ENCODE data around the gene TRIM75. TPM values are rescaled to one million over a fixed set of nuclear protein-coding genes. Genes with fewer than 3 reads are reported as not detected.
"Not testable (repeated sequence)": the region's sequence is repeated elsewhere in the genome, so short reads cannot be mapped to it uniquely, and the experiment has no call there.

Gene TRIM75
- total RNA-seq (2014; rRNA removed; shearing (Covaris generic)), result not detected in 2 replicates
- polyA plus RNA-seq (2015; cell fraction: cytosol; rRNA removed), result not detected in 2 replicates
- polyA plus RNA-seq (2015; cell fraction: nucleus; rRNA removed), result not detected in 2 replicates

DNA sequence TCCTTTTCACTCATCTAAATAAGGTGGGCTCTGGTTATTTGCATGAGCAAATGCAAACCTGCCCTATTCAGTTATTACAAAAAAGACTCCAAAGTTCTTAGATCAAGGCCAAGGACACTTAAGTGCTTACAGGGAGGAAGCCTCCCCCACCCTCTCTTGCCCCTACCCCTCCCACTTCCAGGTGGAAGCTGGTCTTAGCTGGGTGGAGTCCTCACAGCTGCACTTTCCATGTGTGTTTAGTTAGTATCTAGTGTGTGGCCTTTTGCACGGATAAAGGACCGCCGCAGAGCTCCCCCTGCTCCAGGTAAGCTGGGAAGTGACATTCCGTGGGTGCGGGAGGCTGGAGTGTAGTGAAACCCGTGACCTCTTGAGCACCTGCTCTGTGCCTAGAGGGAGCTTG is at the start of gene TRIM75:
Gene TRIM75, plus strand, starts transcription at position 222 of the 400 bp plus-strand sequence. CDS start 5,282 bp downstream, outside the sequence.
- DNase-seq (ENCODE audit: low read depth), result no peak

DNA sequence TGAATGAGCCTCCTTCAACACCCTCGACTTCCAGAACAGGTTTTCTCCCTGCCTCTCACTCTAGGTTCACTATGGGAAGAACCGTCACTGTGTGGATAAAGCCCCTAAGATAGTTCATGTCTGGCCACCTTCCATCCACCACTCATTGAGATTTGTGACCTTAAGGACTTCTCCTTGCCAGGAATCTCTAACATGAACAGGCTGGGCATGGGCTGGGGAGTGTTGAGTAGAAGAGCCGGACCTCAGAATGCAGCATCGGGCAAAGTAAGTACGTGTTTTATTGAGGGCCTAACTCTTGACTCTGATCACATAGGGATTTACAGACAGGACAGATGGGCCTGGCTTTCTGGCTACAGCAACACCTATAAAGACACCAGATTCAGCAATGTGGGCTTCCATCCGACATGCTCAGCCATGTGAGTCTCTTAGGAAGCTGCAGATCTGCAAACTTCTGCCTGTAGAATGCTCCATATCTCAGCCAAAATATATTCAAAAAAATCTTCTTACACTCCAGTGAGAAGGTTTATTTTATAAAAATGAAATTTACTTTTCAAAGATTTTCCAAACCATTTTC is 48.2 kb upstream of the TRIM75 start:
- DNase-seq (ENCODE audit: low read depth), result no peak

DNA sequence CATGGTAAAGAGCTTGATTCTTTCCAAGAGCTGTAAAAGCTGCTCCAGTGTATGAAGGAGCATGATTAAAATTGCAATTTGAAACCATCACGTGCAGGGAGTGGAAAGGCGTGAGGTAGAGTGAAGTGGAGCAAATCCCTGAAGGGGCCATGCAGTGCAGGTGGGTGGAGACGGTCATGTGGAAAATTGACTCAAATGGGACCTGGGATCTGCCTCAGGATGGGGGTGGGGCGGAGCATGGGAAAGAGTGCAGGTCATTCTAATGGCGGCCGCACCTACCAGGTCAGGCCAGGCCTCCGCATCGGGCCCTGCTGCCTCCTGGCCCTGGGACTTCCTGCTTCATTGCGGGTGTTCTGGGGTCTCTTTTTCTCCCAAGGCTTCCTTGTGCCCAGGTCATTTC is 47.2 kb upstream of the TRIM75 start:
- DNase-seq (ENCODE audit: low read depth), result no peak

DNA sequence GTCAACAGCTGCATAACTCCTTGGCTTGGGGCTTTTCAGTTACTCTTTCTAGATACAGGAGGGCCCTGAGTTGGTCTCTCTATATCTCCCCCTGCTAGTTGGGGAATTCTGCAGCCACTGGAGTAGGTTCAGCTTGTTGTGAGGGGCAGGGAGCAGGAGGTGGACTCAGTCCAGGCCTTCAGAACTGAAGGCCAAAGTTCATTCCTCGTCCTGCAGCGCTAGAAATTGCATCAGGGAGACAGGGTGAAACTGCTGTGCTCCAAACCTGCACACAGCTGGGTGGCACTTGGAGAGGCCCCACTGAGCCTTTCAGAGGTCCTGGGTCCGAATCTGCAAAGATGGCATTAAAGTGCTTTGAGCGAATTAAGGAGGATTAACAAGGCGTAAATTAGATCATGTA is 46.8 kb upstream of the TRIM75 start:
- DNase-seq (ENCODE audit: low read depth), result no peak

DNA sequence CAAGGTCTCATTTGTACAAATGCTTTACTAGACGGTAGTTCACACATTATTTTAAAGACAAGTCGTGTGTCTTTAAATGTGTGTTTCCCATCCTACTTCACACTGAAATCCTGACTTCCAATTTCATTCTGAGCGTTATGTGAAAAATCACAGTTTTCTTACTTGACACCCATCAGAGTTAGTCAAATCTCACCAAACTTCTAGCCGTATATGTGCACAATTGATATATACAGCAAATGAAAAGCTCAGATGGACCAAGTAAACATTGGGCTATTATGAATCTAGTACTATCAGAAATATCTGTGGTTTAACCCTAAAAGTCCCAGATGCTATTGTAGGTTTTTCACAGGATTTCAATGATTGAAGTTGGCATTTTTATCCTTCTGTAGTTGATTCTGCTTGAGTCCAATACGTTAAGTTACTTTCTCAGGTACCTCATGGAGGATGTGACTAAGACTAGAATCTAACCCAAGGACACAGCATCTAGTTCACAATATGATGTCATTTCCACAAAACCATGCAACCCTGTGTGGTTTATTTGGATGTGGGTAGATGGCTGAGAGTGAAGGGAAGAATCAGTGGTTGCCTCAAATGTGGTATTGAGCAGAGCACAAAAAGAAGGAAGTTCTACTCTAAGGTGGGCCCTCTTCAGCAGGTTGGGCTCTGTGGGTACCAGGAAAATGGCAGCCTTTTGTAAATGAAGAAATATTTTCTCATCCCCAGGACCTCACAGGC is 44.0 kb upstream of the TRIM75 start:
- DNase-seq (ENCODE audit: low read depth), result peak; percentile 54

DNA sequence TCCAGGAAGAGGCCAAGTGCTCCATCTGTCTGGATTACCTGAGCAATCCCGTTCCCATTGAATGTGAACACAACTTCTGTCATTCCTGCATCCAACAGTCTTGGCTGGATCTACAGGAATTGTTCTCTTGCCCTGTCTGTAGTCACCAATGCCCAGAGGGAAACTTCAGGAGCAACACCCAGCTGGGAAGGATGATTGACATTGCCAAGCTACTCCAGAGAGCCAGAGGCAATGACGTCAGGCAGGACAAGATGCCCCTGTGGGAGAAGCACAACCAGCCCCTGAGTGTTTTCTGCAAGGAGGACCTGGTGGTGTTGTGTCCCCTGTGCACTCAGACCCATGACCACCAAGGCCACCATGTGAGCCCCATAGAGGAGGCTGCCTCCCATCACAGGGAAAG is 43.2 kb upstream of the TRIM75 start:
- no peak for DNase-seq (ENCODE audit: low read depth)

DNA sequence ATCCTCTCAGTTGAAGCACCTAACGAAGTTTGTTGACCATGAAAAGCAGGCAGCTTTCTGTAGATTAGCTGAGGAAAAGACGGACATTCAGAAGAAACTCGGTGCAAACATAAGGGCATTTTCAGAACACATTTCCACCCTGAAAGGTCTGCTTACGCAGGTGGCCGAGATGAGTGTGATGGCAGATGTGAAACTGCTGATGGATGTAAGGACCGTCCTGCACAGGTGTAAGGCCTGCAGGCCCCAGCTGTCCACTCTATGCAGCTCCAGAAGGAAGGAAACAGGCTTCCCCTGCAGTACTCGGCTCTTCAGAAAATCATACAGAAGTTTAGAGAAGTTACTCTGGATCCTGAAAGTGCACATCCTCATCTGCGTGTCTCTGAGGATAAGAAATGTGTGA is 42.7 kb upstream of the TRIM75 start:
- no peak for DNase-seq (ENCODE audit: low read depth)

DNA sequence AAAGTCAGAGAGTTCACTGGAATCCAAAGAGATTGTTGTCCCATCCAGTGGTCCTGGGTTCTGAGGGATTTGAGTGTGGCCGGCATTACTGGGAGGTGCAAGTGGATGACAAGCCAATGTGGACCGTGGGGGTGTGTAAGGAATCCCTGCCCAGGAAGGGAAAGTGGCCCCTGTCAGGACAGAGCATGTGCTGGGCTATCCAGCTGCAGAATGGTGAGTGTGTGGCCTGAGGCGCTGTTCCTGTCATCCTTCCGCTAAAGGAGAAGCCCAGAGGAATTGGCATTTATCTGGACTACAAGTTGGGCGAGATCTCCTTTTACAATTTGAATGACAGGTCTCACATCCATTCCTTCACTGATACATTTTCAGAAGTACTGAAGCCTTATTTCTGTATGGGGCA is 42.3 kb upstream of the TRIM75 start:
- no peak for DNase-seq (ENCODE audit: low read depth)

DNA sequence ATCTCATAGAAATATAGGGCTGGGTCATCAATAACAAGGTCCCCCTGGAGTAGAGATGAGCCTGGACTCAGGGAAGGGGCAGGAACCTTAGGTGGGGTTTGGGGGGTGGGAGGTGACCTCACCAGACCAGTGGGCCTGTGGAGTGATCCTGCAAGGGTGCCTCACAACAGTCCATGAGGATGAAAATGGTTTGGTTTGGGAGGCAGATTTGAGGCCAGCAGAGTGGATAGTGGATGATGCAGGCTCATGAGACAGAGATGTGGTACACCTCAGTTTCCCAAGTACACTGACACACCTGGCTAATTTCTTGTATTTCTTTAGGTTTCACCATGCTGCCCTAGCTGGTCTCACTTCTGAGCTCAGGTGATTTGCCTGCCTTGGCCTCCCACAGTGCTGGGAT is 40.0 kb upstream of the TRIM75 start:
- DNase-seq (ENCODE audit: low read depth), result no peak

DNA sequence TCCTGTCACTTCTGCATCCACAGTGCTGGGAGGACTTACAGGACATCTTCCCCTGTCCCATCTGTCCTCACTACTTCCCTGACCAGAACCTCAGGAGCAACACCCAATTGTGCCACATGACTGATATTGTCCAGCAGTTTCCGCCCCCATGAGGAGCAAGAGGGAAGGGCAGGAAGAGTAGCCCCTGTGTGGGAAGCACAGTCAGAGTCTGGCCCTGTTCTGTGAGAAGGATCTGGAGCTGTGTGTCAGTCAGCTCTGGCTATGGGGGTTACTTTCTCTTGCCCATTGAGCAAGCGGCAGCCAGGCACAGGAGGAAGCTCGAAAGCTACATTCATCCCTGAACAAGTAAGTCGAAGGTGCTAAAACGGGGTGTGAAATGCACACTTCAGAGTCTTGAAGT is 36.7 kb upstream of the TRIM75 start:
- DNase-seq (ENCODE audit: low read depth), result peak; percentile 44

DNA sequence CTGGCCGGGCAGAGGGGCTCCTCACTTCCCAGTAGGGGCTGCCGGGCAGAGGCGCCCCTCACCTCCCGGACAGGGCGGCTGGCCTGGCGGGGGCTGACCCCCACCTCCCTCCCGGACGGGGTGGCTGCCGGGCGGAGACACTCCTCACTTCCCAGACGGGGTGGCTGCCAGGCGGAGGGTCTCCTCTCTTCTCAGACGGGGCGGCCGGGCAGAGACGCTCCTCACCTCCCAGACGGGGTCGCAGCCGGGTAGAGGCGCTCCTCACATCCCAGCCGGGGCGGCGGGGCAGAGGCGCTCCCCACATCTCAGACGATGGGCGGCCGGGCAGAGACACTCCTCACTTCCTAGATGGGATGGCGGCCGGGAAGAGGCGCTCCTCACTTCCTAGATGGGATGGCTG is 33.7 kb upstream of the TRIM75 start:
- DNase-seq (ENCODE audit: low read depth), result not testable (repeated sequence)

DNA sequence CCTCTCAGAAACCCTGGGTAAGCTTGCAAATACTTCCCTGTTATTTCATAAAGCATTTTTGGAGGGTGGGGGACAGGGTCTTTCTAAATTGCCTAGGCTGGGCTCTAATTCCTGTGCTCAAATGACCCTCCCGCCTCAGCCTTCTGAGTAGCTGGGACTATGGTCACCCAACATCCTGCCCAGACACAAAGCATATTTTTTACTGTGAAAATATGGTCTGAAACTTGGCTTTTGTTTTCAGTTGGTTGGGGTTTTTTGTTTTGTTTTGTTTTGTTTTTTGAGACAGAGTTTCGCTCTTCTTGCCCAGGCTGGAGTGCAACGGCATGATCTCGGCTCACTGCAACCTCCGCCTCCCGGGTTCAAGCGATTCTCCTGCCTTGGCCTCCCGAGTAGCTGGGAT is 27.9 kb upstream of the TRIM75 start:
- not testable (repeated sequence) for DNase-seq (ENCODE audit: low read depth)

DNA sequence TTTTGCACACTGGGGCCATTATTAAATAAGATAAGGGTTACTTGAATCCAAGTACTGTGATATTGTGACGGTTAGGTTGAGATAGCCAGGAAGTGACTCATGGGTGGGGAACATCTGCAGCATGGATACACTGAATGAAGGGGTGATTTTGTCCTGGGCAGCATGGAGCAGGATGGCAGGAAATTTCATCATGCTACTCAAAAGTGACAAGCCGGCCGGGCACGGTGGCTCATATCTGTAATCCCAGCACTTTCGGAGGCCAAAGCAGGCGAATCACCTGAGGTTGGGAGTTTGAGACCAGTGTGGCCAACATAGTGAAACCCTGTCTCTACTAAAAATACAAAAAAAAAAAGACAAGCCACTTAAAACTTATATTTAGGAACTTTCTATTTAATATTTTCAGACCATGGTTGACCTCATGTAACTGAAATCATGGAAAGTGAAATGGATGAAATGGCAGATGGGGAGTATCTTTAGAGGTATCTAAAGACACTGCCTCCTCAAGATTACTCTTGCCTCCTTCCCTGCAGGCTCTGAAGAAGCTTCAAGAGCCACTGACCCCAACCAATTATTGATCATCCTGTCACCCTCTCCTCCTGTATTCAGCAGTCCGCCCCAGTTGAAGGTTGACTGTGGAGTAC is 25.8 kb upstream of the TRIM75 start:
- peak; percentile 81 for DNase-seq (ENCODE audit: low read depth)

DNA sequence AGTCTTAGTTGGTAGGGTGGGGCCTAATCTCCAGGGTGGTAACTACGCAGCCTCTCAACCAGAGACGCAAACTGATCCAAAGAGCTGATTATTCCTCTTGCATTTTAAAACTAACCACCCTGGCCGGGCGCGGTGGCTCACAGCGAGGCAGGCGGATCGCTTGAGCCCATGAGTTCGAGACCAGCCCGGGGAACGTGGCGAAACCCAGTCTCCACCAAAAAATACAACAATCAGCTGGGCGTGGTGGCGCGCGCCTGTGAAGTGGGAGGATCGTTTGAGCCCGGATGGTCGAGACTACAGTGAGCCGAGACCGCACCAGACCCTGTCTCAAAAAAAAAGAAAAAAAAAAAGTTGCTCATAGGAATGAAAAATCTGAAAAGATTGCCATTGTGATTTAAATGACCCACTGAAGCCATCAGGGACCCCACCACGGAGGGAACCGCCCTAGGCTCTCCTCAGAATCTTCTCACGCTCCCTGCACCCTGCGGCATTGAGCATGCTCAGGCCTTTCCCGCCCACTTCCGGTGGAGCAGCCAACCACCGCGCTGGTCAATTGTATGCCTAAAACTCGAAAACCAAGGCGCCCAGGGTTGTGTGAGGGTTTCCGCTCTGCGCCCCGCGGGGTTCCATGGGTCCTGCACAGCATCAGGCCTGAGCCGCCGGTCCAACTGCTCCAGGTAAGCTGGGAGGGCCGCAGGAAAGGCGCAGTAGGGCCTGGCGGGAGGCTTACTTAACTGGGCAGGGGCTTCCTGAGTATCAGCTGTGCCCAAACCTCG is 22.0 kb upstream of the TRIM75 start, which contains the start of gene TRIM60:
Gene TRIM60, plus strand, starts transcription at position 564 of the 776 bp plus-strand sequence. CDS start 8,074 bp downstream, outside the sequence.
- DNase-seq (ENCODE audit: low read depth), result no peak

DNA sequence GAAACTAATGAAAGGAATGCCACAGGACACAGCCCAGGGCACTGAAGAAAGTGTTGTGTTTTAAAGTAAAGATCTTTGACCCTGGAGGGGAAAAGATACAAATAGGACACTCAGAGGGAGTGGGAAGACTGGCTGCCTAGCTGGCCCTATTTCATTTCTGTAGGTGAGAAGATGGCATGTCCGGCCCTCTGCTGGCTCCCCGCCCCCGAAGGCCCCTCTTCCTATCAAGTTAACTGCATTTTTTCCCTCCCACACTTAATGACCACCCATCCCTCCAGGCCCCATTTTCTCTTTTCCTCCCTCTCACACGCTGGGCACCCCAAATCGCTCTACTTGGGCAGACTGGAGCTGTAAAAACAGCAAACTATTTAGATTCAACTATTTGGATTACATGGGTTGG is 5.5 kb upstream of the TRIM75 start:
- DNase-seq (ENCODE audit: low read depth), result no peak

DNA sequence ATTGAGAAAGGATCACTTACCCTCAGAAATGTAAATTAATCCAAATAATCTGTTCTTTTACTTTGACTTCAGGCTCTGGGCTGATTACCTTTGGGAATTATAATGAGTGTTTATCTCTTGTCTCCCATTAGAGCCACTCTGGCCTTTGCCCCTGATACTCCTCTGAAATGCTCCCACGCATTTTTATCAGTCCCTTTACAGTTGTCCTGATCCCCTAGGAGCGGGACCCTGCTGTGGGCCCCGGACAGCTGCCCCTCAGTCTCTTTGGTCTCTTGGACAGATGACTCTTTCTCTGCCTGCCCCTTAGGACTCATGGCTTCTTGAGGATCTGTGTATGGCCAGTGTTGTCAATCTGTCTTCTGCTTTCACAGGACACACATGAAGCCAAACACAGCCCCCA is 1.0 kb upstream of the TRIM75 start:
- no peak for DNase-seq (ENCODE audit: low read depth)

DNA sequence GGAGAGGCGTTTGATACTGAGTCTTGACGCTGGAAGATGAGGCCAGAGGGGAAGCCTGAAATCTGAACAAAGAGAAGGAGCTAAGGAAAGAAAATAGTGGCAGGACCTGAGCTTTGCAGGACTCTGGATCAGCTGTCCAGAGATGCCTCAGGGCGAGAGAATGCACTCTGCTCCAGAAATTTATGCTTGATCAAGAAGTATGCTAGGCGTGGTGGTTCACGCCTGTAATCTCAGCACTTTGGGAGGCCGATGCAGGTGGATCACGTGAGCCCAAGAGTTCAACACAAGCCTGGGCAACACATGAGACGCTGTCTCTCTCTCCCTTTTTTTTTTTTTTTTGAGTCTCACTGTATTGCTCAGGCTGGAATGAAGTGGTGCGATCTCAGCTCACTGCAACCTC is 1.9 kb downstream of the TRIM75 start:
- DNase-seq (ENCODE audit: low read depth), result no peak

DNA sequence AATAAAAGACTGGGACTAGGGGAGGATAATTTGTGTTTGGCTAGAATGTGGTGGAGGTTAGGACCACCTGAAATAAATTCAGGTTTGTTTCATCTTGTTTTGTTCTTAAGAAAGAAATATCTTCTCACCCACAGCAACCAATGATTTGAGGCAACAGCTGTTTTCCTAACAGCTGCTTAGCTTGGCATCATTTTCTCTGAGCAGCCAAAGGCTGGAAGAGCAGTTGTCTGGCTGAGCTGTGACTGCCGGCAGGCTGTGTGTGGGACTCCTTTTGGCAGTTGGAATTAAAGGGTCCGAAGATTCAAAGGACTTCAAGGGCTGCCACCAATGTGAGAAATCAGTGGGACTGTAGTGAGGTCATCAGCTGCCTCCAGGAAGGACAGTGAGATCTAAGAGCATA is 5.0 kb downstream of the TRIM75 start:
- DNase-seq (ENCODE audit: low read depth), result no peak

DNA sequence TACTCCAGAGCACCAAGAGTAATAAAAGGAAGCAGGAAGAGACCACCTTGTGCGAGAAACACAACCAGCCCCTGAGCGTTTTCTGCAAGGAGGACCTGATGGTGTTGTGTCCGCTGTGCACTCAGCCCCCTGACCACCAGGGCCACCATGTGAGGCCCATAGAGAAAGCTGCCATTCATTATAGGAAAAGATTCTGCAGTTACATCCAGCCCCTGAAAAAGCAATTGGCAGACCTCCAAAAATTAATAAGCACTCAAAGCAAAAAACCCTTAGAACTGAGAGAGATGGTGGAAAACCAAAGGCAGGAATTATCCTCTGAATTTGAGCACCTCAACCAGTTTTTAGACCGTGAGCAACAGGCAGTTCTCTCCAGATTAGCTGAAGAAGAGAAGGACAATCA is 5.7 kb downstream of the TRIM75 start:
- no peak for DNase-seq (ENCODE audit: low read depth)

DNA sequence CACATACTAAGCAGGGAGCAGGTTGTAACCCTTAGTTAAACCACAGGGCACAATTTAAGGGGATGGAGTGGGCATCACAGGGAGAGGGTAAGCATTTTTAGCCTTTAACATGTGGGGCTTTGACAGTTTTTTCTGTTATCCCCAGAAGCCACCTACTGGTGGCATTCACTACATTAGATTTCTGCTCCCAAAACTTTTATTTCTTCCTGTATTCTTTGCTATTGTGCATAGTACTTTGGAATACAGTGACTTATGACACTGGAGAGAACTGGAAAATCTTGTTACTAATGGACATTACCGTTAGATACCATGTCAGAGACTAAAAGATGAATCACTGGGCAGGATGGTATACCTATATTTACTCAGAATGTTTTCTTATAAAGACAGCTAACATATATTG is 7.3 kb downstream of the TRIM75 start:
- peak; percentile 26 for DNase-seq (ENCODE audit: low read depth)

DNA sequence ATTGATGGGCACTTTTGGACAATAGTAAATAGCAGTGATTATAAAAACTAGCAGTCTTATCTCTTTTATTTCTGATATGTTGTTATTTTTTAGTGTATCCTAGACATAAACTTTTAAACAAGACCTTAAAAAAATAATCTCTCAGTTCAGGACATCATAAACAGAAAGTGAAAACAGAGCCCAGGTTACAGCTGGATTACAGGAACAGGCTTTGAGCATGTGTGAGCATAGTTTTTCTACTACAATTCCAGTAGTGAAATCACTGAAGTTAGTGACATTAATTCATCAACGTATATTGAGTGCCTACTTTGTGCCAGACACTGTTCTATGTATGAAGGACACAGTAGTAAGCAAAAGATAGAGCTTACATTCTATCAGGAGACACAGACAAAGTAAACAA is 16.9 kb downstream of the TRIM75 start:
- DNase-seq (ENCODE audit: low read depth), result no peak

DNA sequence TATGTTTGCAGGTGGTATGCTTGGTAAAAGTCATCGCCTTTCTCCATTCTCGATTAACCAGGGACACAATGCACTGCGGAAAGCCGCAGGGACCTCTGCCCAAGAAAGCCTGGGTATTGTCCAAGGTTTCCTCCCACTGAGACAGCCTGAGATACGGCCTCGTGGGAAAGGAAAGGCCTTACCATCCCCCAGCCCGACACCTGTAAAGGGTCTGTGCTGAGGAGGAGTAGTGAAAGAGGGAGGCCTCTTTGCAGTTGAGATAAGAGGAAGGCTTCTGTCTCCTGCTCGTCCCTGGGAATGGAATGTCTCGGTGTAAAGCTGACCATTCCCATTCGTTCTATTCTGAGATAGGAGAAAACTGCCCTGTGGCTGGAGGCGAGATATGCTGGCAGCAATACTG is 19.7 kb downstream of the TRIM75 start:
- not testable (repeated sequence) for DNase-seq (ENCODE audit: low read depth)

Measured in HT1080 (cell line).